ENCODE measurements around the gene ODF2.
"Not testable (repeated sequence)": the region's sequence is repeated elsewhere in the genome, so short reads cannot be mapped to it uniquely, and the experiment has no call there.

Gene ODF2

DNA sequence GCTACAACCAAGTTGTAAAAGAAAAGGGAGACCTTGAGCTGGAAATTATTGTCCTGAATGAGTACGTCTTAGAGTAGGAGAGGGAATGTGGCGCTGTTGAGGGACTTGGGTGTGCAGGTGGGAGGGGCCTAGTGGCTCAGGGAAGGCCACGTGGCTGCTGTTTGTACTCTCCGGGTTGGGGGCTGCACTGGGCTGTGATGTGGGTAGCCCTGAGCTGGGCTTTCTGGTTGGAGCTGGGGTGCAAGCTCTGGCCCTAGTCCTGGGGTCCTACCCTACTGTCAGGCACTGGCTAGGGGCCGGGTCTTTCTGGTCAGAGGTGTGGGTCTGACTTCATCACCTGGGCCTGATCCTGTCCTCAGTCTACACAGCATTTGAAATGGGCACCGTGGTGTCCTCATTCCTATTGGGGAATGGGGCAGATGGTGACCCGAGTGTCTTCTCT is 29.6 kb downstream of the ODF2 start:
- DNase-seq = no peak

DNA sequence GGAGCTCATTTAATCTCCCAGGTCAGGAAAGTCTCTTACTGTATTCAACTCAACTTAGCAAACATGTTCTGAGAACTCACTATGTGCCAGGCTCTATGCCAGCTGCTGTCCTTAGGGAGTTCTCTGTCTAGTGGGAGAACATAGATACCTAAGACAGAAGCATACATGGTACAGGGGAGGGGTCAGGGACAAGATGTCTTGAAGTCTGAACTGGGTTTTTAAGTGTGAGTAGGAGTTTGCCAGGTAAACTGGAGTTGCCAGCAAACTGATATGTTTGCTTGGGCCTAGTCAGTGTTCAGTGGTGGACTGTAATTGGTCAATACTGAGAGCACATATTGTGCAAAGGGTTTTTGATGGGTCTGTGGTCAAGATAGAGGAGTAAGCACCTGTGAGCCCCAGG is 30.4 kb downstream of the ODF2 start:
- no peak for DNase-seq

DNA sequence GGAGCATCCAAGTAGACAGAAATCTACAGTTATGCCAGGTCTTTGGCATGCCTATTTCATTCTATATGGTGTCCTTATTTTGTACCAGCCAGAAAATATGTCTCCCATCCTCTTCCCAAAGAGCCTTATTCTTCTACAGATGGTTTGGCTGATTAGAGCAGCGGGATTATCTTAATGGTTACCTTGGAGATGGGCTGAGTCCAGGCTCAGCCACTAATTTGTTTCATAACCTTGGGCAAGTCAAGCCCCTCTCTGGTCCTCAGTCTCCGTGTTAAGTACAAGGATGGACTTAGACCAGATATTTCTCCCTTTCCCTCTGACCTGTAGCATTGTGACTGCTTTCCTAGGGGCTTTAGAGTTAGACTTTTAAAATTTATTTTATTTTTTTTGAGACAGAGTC is 37.6 kb downstream of the ODF2 start:
- DNase-seq = no peak

DNA sequence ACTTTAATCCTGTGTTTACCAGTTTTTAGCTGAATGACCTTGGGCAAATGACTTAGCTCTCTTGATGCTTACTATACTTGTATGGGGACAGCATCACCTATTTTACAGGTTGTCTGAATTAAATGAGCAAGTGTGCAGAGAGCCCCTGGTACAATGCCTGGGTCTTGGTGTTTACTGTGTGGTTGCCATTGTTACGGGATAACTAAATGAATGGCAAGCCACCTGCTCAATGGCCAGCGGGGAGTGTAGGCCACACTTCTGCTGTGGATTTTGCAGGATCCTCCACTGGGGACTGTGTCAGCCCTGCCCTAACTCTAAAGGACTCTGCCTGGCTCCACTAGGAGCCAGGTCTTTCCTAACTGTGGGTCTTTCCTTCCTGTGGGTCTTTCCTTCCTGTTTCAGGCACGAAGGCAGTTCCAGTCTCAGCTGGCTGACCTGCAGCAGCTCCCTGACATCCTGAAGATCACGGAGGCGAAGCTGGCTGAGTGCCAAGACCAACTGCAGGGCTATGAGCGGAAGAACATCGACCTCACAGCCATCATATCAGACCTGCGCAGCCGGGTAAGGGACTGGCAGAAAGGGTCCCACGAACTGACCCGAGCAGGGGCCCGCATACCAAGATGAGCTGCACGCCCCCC is 38.4 kb downstream of the ODF2 start:
- no peak for DNase-seq

DNA sequence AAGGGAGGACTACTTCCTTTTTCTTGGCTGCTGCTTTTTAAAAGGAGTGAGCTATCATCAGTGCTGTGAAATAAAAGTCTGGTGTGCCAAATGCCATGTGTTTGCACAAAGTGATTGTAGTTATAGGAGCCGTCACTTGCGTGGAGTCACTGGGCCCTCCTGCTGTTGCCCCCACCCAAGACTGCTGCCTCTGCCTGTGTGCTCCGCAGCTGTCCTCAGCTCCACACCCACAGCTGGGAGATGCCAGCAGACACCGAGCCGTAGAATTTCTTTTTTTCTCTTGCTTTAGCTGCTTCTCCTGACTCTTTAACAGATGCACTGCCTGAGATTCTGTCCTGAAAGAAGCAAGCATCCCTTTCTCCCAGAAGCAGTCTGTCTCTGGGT is 38.9 kb downstream of the ODF2 start:
- no peak for DNase-seq

DNA sequence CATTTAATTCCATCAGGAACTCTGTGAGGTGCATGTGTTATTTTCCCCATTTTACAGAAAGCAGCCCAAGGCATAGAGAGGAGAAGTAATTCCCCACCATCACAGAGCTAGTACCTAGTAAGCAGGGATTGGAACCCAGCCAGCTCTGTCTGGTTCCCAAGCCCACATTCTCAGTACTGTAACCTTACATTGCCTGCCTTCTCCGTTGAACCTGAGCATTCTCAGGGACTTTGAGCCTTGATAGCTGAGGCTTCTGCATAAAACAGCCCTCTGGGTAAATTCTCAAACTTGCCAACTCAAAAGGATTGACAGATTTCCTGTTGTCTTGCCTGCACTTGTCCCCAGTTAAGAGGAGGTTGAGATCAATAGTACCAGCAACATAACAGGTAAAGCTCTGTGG is 39.5 kb downstream of the ODF2 start:
- no peak for DNase-seq

DNA sequence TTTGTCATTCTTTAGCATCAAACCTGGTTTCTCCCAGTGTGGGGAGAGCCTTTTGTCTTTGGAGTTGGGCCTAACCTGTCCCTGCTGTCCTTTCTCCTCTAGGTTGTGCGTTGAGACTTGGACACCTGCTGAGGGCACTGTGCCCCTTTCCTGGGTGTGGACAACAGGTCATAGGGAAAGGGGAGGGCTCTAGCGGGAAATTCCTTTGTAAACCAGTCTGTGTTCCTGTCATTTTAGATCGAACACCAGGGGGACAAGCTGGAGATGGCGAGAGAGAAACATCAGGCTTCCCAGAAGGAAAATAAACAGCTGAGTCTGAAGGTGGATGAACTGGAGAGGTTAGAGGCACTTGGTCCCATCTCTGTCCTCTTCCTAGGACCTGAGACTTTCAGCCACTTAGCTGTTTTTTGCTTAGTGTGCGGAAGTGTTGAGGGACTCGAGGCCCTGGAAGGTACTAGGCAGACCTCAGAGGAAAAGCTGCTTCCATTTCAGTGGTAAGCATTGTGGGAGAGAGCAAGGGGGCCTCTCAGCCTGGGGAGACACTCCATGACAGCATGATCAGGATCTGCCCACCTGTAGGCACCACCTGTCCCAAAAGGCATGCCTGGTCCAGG is 40.1 kb downstream of the ODF2 start:
- no peak for DNase-seq

DNA sequence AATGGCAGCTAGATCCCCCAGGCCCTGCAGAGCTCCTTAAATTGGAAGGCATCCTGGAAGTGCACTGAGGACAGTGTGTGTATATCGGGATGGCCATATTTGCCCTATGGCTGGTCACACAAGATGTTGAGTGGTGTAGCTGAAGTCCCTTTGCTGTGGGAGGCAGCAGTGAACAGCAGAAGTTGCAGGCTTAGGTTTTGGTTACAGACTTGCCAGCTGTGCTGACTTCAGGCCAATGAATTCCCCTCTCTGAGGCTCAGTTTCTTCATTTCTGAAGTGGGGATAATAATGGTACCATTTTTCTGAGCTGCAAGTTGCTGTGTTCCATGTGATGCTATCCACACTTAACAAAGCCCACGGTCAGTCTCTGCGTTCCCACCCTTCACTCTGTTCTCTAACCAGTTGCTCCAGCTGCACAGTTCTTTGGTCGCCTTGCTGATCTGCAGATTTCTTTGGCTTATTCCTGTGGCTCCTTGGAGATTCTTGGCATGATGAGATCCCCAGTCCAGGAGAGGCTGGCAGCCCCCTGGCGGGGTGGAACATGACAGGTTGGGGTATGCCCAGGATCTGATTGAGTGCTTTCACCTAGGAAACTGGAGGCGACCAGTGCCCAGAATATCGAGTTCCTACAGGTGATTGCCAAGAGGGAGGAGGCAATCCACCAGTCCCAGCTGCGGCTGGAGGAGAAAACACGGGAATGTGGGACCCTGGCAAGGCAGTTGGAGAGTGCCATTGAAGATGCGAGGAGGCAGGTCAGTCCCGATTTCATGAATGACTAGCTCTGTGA is 42.2 kb downstream of the ODF2 start:
- DNase-seq = no peak

DNA sequence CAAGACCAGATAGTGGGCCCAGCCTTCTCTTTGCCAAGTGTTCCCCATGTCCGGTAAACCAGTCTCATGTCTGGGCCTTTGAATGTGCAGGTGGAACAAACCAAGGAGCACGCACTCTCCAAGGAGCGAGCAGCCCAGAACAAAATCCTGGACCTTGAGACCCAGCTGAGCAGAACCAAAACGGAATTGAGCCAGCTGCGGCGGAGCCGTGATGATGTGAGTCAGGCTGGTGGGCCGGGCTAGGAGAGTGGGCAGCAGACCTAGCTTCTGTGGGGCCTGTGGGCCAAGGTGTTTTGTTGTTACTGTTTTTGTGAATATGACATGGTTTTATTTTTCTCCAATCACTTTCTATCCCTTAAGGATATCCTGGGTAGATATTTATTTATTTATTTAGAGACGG is 43.1 kb downstream of the ODF2 start:
- DNase-seq = no peak

DNA sequence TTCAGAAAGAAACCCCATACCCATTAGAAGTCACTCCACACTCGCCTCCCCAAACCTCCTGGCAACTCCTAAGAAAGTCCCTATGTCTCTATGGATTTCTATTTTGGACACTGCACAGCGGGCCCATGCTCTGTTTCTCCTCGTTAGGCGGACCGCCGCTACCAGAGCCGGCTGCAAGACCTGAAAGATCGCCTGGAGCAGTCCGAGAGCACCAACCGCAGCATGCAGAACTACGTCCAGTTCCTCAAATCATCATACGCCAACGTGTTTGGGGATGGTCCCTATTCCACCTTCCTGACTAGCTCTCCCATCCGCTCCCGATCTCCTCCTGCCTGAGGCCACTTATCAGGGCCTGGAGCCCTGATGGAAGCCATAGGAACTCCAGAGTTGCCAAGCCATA is 44.1 kb downstream of the ODF2 start:
- DNase-seq = no peak

DNA sequence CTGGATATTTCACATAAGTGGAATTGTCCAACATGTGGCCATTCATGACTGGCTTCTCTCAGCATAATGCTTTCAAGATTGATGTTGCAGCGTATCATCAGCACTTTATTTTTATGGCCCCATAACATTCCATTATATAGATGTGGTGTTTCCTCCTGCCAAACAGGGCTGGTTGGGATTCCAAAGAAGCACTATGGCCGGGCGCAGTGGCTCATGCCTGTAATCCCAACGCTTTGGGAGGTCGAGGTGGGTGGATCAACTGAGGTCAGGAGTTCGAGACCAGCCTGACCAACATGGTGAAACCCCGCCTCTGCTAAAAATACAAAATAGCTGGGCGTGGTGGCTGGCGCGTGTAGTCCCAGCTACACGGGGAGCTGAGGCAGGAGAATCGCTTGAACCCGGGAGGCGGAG is 47.6 kb downstream of the ODF2 start:
- DNase-seq = not testable (repeated sequence)

DNA sequence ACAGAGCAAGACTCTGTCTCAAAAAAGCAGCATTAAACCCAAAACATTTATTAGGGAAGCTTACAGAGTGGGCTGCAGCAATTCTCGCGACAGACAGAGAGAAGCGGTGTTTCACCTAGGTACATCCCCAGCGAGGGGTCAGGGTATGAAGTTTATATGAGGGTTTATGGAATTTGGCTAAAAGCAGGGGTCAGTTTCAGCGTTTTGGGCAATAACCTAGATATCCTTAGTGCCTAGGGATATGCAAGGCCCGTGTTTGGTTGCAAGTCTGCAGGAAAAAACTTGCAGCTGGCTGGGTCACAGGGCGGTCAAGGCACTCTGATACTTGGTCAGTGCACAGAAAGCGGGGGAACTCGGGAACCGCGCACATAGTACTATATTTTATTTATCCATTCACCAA is 48.1 kb downstream of the ODF2 start:
- DNase-seq = no peak

DNA sequence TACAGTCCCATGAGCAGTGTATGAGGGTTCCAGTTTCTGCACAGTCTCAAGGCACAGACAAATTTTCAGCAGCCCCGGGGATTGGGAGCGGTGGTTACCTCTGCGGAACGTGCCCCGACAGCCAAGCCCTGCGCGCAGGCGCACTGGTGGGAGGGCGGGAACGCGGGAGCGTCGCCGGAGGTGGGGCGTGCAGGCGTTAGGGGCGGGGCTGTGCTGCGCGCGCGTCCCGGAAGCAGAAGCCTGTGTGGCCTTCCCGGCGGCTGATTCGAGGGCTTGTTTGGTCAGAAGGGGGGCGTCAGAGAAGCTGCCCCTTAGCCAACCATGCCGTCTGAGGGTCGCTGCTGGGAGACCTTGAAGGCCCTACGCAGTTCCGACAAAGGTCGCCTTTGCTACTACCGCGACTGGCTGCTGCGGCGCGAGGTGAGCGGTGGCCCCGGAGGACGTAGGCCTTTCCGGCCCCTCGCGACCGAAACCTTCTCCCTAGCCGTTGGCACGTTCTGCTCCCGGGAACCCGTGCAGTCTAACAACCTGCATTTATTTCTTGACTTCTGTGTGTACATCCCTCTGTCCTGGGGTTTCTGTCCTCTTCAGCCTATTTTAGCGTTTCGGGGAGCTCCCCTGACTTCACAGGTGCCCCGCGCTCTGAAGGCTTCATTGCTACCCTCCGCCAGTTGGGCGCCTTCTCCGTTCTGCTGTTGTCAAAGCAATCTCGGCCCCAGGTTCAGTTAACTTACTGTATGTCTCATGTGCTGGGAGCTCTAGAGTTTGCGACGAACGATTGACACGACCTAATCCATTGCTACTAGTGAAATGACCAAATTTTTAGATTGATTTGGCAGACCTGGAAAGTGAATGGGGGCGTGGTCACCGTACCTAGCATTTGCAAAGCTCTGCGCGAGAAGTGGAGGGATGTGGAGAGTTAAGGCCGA is 48.9 kb downstream of the ODF2 start, which contains the start of gene GLE1:
Gene GLE1 (plus strand): TSS at position 235 of the 929 bp plus-strand sequence. CDS start 87 bp downstream, at position 322.
- peak; percentile 72 for DNase-seq

DNA sequence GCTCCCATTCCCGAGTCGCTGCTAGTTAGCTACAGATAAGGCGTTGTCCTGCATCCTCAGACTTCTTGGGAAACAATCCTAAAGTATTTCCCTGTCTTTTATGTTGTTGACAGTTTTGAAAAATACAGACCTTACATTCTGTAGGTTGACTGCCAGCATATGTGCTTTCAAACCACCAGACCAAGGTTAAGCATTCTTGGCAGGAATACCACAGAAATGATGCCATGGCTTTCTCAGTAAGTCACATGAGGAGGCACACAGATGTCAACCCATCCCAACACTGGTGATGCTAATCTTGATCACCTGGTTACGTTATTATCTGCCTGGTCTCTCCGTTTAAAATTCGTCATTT is 49.6 kb downstream of the ODF2 start:
- peak; percentile 40 for DNase-seq

DNA sequence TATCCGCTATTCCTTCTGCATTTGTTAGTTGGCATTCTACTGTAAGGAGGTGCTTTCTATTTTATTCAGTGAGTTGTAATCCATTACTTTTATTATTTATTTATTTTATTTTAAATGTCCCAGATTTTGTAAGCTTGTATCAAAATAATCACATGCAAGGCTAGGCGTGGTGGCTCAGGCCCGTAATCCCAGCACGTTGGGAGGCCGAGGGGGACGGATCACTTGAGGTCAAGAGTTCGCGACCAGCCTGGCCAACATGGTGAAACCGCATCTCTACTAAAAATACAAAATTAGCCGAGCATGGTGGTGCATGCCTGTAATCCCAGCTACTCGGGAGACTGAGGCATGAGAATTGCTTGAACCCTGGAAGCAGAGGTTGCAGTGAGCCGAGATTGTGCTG is 50.1 kb downstream of the ODF2 start:
- DNase-seq = not testable (repeated sequence)

DNA sequence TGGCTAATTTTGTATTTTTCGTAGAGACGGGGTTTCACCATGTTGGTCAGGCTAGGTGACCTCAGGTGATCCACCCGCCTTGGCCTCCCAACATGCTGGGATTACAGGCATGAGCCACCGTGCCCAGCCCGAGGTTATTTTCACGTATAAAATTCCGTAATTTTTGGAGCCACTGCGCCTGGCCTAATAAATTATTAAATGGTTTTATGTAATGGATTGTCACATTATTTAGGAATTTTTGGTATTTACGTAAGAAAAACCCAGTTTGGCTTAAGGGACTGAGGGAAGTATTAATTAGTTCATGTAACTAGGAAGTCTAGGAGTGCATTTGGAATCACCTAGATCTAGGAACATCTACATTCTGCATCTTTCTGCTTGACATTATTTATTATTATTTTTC is 57.0 kb downstream of the ODF2 start:
- DNase-seq = no peak

DNA sequence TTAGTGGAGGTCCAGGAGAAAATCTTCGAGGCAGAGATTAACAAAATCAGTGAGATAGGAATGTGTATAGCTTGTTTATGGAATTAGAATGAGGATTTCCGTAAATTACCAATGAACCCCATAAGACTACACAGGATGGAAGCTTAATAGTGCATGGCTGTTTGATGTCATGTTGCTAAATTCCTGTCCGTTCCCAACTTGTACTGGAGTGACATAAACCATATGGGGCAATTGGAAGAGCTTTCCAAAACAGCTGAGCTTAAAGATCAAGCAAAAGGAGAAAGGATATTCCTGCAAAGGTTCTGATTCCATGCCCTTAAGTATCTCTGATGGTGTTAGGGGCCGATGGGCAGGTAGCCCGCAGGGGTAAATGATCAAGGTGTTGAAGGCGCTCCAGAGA is 66.2 kb downstream of the ODF2 start:
- no peak for DNase-seq

DNA sequence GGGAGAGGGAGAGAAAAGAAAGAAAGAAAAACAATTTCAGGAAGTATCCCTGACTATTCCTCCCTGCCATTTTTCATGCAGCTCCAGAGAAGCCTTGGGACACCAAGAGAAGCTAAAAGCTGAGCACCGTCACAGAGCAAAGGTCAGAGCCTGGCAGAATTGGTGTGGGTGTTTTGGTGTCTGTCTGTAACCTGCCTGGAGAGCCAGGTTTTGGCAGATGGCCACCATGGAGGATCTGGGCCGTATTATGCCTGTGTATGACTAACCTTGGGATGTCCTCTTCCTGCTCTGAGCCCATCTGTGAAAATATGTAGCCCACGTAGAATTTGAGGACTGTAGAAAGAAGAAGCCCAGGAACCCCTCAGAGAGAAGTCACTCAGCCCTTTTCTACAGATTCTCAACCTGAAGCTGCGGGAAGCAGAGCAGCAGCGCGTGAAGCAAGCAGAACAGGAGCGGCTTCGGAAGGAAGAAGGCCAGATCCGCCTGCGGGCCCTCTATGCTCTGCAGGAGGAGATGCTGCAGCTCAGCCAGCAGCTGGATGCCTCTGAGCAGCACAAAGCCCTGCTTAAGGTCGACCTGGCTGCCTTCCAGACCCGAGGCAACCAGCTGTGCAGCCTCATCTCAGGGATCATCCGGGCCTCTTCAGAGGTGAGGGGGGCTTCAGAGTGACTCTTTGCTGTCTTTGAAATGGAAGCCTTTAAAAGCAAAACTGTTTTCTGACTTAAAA is 67.6 kb downstream of the ODF2 start:
- peak; percentile 72 for DNase-seq

DNA sequence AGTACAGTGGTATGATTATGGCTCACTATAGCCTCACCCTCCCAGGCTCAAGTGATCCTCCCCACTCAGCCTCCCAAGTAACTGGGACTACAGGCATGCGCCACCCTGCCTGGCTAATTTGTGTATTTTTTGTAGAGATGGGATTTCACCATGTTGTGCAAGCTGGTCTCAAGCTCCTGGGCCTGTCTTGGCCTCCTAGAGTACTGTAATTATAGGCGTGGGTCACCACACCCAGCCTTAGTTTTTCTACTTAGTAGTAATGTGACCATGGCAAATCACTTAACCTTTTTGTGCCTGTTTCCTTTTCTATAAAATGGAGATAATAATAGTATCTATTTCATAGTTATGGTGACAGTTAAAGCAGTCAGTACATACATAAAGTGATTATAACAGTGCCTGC is 70.9 kb downstream of the ODF2 start:
- DNase-seq = no peak

DNA sequence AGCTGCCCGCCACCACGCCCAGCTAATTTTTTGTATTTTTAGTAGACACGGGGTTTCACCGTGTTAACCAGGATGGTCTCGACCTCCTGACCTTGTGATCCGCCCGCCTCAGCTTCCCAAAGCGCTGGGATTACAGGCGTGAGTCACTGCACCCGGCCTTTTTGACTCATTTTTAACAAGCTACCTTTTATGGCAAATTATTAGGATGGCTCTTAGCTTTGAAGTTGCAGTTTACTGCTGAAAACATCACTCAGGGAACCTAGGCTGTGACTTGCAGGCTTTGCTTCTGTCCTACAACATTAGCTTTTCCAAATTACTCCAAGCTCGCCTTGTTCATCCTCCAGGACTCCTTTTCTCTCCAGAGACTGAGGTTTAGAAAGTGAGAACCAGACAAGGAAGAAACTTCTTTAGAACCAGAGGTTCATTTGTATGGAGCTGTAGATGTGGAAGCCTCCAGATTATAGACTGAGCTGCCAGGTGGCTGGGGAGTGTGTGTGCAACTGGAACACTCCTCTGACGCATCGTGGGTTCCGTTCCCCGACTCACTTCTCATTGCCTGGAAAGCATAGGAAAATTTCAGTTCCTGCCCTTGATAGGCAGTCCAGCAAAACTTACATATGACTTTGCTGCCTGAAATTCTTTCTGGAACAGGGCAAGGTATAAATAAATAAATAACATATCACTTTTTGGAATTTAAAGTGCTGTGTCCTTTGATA is 72.8 kb downstream of the ODF2 start:
- no peak for DNase-seq

DNA sequence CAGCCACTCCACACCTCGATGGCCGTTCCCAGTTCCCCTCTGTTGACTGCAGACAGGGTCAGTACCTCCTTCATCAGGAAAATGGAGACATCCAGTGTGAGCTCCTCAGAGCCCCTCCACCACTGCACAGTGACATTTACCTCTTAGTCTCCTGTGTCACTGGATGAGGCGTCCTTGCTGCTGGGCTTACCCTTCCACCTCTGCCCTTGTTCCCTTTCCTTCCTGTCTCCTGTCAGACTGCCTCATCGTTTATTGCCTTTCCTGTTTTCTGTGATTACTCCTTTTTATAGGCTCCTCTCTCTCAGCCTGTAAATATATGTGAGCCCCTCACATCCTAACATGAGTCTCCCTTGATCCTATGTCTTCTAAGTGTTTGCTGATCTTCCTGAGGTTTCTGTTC is 73.4 kb downstream of the ODF2 start:
- DNase-seq = no peak

DNA sequence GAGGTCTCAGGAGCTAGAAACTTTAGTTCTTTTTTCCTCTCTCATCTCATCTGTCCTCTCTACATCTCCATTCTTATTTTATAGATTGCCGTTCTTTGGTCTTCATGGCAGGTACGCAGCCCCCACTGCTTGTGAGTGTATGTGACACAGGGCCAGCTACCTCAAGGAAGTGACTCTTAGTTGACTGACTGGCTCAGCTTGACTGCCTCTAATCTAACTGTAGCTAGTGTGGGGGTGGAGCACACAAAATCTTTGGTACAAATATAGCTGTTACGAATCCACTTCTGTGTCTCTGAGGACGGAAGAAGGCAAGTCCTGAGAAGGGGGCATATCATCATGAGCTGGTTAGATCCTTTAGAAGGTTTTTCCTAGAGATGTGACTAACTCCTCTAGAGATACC is 76.8 kb downstream of the ODF2 start:
- DNase-seq = no peak

All from NCI-H1694 (cell line).